Right kidney (tissue), 1 donor: ENCODE data around the gene ZEB2.

Experiments used
- DNase-seq: peaks from one replicate; pipeline ENCODE4 v3.0.0-alpha.2; 2016

ZEB2 gene

DNA sequence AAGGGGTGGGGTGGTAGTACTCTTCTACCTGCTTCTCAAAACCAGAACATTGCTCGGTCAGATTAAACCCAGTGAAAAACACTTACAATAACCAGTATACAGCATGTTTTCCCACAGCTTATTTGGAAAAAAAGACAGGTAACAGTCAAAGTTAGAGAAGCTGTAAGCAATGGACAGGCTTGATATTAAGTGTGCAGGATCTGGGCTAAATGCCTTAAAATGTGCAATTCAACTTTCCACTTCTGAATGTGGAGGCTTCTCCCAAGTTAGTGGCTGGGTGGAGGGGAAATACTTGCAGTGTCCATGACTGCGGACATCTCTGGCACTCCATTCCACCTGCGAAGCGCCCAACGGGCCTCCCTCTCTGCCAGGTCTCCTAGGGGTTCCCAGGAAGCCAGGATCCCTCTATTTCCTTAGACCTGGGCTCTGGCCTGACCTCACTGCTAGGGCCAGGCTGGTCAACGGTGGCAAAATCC, 5.3 kb downstream of the ZEB2 start:
- peak; percentile 43 for DNase-seq

DNA sequence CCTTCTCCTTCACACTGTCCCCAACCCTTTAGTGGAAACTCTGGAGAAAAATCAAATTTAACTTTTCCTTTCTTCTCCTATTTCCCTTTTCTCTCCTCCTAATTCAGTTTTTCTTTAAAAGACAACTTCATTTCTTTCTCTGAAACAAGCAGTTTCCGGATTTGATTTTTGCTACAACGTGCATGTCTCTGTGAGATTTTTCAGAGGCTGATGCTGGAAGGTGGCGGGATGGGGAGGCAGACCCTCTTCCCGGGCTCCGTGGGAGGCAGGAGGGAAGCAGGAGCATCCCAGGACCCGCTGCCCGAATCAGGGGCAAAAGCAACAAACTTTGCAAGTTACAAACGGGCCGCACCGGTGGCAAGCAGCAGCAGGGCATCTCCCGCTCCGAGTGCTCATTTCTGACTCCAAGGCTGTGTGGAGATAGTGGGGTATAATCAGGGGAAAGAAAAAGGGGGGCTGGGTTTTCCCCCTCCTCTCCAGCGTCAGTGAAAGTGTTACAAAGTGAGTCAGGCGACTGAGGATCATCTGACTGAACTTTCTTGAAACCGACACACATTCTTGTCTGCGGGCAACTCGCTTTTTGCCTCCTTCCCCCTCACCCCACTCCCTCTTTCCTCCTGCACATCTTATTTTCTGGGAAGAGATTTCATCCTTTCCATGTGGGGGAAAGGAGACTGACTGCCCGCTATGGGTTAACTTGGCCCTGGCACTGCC, 6.4 kb downstream of the ZEB2 start:
- DNase-seq = peak; percentile 55

DNA sequence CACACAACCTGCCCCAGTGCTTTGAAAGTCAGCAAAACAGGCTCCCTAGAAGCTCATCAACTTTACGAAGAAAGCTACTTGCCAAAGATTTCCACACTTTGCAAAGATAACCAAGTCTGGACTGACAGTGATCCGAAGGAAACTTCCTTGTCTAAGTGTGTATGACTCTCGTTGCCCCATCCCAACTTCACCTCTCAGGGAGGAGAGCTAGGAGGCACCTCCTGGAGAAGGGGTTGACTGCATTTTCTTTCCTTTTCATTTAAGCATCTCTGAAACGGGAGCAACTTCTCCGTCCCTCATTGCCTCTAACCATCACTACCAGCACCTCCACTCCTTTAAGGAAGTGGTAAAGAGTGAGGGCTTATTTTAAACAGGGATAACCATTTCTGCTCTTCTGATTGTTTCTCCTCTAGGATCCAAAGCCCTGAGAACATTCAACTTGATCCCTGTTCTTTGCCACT, 7.0 kb downstream of the ZEB2 start:
- no peak for DNase-seq

GRCh38 chr2:144512470-144512869, 7.4 kb downstream of the ZEB2 start:
- DNase-seq = no peak

- DNase-seq = no peak
Measured at GRCh38 chr2:144511937-144512336, 8.0 kb downstream of the ZEB2 start.

- no peak for DNase-seq
Measured at GRCh38 chr2:144511226-144511810, 8.6 kb downstream of the ZEB2 start.

DNA sequence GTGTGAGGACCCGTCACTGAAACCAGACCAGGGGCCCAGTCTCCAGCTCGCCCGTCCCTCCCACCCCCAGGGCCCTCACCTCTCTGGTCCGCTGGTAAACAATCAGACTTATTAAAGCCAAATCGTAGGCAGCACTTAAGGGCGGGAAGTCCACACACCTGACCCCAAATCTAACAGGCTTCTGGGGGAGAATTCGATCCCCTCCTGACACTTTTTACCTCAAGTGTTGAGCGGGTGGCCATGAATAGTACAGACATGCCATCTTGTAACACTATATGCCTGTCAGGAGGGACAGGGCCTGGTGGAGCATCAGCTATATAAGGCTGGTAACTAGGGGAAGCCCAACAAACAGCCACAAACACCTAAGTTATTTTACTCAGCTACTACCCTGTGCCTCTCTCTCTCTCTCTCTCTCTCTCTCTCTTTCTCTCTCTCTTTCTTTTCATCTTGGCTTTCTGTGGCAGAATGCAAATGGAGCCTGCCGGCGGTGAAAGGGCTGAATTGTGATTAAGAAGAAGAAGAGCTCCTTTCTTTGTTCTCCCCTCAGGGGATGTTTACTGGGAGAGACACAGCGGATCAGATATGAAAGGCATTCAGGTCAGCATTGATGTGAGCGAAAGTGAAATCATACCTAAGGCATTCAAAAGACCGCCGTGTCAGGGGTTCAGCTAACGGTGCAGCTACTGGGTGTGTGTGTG, 9.5 kb downstream of the ZEB2 start:
- peak; percentile 60 for DNase-seq

DNA sequence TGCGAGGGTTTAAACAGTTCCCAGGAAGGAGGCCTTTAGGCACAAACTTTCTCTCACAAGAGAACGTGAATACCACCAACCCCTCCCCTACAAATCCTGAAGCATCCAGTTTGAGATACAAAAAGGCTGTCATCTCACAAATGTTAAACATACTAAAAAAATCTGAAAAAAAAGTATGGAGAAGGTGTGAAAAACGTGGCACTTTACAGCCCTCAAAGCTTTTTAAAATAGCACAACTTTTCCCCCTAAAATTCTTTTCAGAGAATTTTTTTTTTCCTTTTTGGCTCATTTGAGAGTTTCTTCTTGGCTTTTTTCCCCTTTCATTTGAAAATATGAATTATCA, 10.1 kb downstream of the ZEB2 start:
- DNase-seq = no peak

DNA sequence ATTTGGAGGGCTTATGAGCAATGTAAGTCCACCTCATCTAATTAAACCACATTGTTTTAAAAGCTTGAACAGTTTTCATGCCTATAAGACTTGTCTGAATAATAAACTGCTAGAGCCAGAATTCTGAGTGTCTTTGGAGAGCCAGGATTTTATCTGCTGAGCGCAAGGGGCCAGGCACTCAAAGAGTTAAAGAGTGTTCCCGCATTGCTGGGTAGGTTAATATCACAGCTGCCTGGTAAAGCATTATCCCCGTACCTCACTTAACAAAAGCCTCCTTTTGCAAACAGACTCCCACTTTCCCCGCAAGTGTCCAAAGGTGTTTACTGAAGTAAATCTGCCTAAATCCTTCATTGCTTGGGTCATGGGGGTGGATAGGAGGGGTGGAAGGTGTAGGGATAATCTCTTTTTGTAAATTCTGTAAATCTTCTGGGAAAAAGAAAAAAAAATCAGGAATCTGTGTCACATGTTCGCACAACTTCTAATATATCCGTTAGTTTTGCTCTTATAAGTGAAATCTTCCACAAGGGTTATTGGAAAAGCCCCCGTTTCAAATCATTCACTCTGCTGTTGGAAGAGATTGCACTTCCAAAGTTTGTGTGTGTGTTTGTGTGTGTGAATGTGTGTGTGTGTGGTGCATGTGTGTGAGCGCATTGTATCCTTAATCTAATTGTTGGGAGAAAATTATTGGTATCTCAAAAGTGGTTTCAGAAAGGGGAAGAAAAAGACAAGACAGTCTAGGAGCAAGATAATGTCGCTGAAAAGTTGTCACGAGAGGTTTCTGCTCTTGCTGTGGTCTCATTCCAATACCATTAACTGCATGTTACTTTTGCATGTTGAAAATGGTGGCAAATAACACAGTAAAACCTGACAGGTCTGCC, 10.7 kb downstream of the ZEB2 start:
- peak; percentile 54 for DNase-seq

DNA sequence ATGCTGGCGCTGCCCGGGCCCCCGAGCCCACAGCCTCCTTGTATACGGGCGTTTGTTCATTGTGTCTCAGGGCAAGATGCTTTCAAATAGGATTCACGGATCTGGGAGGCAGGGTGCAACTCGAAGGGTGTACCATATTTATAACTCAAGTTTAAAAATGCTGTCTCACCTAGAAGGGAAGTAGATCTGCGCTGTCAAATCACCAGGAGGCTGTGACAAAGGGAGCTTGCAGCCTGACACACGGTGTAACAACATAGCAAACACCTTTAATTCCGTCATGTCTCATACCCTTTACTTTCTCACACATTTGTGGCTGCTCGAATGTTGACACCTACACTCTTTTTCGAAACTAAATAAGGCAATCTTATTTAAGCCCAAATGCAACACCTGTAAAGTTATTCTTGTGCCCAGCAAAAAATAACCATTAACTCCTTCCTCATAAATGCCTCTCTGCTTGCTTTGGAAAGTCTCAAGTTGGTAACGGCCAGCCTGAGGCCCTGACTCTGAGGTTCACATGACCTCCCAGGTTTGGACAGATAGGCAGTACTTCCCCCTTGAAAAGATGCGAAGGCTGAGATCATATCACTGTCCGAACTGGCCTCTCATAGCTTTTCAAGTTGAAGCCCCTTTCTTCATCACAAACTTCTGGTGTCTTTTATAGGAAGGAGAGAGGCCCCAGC, 11.6 kb downstream of the ZEB2 start:
- DNase-seq = peak; percentile 54

DNA sequence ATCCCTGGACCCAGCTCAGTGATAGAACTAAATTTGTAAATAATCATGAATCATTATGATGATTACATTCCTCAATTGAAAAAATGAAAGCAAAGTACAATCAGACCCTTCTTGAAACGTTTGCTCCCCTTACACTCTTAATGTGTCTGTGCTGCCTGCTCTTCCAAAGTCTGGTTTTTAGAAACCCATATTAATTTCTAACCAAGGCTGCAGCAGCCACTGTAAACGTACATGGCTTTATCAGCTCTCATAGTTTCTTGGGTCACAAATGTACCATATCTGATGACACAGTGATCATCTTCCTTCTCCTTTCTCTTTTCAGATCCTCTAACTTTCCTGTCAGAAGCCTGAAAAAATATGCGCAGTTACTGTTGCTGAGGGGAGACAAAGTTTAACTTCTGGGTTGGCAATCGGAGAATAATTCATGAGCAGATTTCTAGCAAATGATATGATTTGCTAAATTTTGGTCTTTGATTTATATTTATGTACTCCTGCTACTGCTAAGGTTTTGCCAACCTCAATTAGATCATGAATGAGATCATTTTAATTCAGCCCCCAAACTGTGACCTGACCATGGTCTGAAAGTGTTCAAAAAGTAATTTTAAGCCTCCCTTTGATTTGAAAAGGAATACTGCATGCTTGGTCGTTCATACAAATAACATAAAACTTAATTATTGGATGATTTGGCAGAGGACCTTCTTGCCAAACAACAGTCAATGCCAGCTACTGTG, 12.3 kb downstream of the ZEB2 start:
- DNase-seq = no peak

GRCh38 chr2:144505245-144505831, 14.6 kb downstream of the ZEB2 start:
- no peak for DNase-seq

DNA sequence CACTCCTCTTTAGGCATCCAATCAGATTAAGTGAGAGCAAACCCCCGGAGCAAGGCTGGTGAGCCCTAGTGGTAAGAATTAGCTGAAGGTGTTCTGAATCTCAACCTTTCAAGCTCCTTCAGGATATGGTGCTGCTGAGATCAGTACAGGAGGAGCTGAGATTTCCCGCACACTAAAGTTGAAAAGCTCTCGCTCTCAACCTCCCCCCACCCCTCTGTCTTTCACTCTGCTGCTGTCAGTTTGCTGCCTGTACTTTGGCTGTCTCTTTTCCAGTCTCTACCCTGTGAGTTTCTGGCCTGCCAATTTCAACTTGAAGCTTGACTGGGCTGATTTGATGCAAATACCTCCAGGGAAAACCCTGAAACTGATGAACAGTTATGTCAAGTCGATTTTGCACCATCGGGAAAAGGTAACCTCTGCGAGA, 15.7 kb downstream of the ZEB2 start:
- DNase-seq = peak; percentile 48

DNA sequence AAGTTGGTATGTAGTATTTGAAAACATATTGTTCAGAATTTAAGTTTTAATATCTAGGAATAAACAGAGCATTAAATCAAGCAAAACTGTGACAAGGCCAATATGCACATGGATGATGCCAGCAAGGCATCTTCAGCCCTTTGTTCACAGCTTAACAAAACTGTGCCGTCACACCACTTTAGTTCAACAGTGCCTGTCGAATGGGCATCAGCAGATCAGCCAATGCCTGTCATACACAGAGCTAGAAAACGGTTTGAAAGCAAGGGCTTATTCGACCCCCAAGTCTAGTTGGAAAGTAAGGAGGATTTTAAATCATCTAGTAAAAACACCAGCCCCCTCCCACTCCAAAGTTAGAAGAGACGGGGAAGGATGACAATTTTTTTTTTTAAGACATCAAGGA, 16.7 kb downstream of the ZEB2 start:
- no peak for DNase-seq

GRCh38 chr2:144502369-144502768, 17.6 kb downstream of the ZEB2 start:
- no peak for DNase-seq

DNA sequence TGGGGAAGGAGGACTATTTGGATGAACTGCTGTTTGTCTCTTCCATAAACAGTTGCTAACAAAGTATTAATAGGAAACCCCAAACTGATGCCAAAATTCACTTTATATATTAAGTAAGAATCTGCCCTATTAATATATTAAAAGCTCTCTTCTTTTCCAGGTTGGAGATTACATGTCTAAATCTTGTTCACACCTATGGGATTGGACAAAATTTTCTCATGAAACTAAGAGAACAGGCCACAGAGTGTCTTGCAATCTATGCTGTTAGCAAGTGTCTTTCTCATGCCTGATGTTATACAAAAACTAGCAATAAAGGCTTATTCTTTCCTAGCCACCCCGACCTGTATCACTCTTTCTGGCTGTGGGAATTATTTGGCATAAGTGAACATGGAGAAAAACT, 18.3 kb downstream of the ZEB2 start:
- no peak for DNase-seq

GRCh38 chr2:144501118-144501517, 18.8 kb downstream of the ZEB2 start:
- DNase-seq = no peak

GRCh38 chr2:144500563-144500962, 19.4 kb downstream of the ZEB2 start:
- no peak for DNase-seq

DNA sequence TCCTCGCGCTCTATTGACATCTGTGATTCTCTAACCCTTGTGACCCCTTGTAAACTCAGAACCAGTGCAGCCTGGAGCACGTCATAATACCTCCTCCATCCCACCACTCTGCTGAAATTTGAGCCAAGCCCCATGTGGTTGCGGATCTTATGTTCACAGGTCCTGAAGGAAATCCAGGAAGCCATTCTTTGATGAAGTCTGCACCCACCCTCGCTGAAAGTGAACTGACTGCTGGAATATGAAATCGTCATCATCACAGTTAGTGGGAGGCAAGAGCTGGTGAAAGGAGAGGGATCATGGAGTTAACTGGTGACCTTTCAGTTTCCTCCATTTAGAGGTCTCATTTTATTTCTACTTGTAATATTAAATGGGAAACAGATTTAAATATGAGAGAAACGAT, 21.6 kb downstream of the ZEB2 start:
- DNase-seq = no peak

DNA sequence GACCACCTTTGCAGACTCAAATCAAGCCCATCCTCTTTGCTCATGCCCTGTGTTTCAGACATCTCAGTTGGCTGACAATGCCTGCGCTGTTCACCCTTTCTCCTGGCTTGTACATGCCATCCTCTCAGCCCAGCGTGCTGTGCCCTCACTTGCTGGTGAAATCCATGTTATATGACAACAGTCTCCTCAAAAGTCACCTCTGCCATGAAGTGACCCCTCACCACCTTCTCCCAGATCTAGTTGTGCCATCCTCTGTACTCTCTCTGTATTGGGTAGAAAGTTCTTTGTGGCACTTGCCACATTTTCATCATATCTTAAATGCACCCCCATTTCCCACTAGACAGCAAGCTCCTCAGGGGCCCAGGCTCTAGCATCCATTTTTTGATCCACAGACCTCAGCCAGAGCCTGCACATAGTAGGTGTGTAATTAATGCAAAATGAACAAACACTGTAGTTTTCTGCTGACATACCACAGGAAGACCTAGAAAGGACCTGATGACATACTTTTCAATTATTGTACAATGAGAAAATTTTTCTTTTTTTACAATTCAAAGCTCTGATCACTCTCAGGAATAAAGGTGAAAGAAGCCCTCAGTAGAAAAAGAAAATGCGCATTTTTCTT, 22.8 kb downstream of the ZEB2 start:
- no peak for DNase-seq
